Measurements from ENCODE around the gene ALK. TPM values are rescaled to one million over a fixed set of nuclear protein-coding genes. Genes with fewer than 3 reads are reported as not detected.

The ALK gene
- total RNA-seq, 1 donor from 2014 or later = under 0.01 TPM

DNA sequence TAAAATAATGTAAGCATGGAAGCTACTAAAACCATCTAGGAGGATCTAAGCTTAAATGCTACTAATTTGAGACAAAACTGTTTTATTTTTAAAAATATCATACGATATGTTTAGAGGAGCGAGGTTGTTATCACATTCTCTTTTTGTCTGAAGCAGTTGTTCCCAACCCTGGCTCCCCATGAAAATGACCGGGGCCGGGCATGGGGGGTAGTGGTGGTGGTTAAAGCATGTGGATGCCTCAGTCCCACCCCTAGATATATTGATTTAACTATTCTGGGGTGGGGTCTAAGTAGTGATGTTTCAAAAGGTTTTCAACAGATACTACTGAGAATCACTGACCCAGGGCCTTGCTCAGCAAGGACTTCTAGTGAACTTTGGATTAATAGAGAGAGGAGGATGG is 359.8 kb downstream of the ALK start:
- H3K4me3 ChIP-seq (ENCODE audit: low read depth, low read length) = no peak overlapping the region
- TF ChIP-seq, protein P1, sequence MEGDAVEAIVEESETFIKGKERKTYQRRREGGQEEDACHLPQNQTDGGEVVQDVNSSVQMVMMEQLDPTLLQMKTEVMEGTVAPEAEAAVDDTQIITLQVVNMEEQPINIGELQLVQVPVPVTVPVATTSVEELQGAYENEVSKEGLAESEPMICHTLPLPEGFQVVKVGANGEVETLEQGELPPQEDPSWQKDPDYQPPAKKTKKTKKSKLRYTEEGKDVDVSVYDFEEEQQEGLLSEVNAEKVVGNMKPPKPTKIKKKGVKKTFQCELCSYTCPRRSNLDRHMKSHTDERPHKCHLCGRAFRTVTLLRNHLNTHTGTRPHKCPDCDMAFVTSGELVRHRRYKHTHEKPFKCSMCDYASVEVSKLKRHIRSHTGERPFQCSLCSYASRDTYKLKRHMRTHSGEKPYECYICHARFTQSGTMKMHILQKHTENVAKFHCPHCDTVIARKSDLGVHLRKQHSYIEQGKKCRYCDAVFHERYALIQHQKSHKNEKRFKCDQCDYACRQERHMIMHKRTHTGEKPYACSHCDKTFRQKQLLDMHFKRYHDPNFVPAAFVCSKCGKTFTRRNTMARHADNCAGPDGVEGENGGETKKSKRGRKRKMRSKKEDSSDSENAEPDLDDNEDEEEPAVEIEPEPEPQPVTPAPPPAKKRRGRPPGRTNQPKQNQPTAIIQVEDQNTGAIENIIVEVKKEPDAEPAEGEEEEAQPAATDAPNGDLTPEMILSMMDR (conservative IDR thresholded peaks at IDR 0.05; ENCODE audit: low read depth, low read length) = no peak
- no peak for DNase-seq (ENCODE audit: low read depth)

- no peak overlapping the region for H3K4me3 ChIP-seq (ENCODE audit: low read depth, low read length)
- DNase-seq (ENCODE audit: low read depth) = no peak
- TF ChIP-seq, protein P1 (conservative IDR thresholded peaks at IDR 0.05; ENCODE audit: low read depth, low read length) = no peak
Measured at GRCh38 chr2:29561181-29561580, 360.2 kb downstream of the ALK start.

GRCh38 chr2:29560566-29560965 is 360.8 kb downstream of the ALK start:
- no peak for DNase-seq (ENCODE audit: low read depth)
- no peak overlapping the region for H3K4me3 ChIP-seq (ENCODE audit: low read depth, low read length)
- TF ChIP-seq, protein P1 (conservative IDR thresholded peaks at IDR 0.05; ENCODE audit: low read depth, low read length) = no peak

DNA sequence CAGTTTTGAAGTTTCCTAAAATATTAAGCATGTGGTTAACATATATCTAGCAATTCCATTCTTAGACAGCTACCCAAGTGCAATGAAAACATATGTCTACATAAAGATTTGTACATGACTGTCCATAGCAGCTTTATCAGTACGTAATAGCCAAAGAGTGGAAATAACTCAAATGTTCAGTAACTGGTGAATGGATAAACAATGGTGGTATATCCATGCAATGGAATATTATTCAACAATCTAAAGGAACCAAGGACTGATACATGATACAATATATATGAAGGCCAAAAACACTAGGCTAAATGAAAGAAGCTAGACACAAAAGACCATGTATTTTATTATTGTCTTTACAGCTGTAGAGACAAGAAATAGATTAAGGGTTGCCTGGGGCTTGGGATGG is 361.4 kb downstream of the ALK start:
- H3K4me3 ChIP-seq (ENCODE audit: low read depth, low read length) = no peak overlapping the region
- DNase-seq (ENCODE audit: low read depth) = no peak
- TF ChIP-seq, protein P1 (conservative IDR thresholded peaks at IDR 0.05; ENCODE audit: low read depth, low read length) = no peak

DNA sequence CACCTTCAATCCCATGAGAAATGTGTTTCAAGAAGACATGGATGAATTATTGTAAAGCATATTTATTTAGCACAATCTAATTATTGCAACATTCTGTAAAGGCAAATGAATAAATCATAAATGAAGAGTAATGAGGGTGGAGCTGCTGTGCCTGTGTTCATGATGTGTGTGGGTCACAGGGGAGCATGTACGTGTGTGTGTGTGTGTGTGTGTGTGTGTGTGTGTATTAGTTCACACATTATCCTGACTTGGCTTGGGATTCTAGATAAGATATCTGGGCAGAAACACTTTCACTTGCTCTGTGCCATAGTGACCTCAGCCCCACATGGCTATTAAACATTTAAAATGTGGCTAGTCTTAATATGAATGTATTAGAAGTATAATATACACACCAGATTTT is 361.8 kb downstream of the ALK start:
- TF ChIP-seq, protein P1 (conservative IDR thresholded peaks at IDR 0.05; ENCODE audit: low read depth, low read length) = no peak
- H3K4me3 ChIP-seq (ENCODE audit: low read depth, low read length) = no peak overlapping the region
- no peak for DNase-seq (ENCODE audit: low read depth)

DNA sequence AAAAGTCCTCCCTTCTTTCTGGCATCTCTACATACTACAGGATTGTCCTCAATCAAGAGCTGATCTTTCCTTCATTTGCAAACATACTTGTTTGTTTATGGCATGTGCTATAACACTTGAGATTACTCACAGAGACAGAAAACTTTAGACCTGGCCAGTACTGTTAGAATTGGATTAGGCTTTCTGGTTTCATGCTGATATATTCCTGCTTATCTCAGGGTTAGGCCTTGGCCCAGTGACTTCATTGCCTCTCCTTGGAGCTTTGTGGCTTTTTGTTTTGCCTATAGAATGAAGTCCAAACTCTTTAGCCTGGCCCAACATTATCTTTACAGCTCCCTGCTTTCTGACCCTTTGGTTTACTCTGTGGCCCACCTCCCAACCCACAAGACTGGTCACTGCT is 363.3 kb downstream of the ALK start:
- TF ChIP-seq, protein P1 (conservative IDR thresholded peaks at IDR 0.05; ENCODE audit: low read depth, low read length) = no peak
- no peak for DNase-seq (ENCODE audit: low read depth)
- no peak overlapping the region for H3K4me3 ChIP-seq (ENCODE audit: low read depth, low read length)

DNA sequence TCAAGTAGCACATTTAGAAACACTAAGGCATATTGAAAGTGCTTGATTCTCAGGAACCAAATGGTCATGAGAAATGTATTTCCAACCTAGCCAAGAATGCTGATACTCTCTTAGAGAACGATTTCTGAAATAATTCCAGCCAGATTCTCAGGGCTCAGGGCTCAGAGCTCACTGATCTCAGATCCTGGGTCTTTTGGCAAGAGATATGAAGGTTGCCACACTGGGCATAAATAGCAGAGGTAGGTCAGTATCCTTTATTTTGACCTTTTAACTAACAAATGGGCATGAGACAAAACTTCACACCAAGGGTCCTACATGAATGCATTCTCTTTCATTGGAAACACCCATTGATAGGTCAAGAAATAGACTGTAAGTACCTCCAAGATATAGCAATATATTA is 364.1 kb downstream of the ALK start:
- H3K4me3 ChIP-seq (ENCODE audit: low read depth, low read length) = no peak overlapping the region
- TF ChIP-seq, protein P1 (conservative IDR thresholded peaks at IDR 0.05; ENCODE audit: low read depth, low read length) = no peak
- no peak for DNase-seq (ENCODE audit: low read depth)
